ENCODE measurements around the gene PITPNC1. TPM values are rescaled to one million over a fixed set of nuclear protein-coding genes. Genes with fewer than 3 reads are reported as not detected.

PITPNC1 gene
- total RNA-seq, 1 donor from 2014 or later, result 21.5 TPM

DNA sequence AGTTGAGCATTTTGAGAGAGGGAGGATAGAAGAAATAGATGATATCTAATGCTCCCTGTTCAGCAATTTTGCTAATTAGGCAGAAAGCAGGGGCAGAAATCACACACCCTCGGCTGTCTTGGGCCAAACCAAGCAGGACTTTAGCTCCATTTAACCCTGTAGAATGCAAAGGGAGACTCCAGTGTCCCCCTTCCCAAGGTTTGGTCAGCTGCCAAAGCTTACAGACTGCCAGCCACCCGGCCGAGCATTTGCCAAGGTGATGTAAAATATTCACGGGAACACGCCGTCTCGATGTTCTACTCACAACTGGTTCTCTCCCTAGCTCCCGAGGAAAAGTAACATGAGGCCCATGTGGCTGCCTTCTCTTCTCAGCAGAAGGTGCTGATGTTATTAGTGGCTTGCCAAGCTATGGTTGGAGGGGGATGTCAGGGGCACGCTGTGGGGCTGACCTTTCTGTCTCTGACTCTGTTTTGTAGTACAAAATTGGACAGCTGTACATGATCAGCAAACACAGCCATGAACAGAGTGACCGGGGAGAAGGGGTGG lies 155.3 kb downstream of the PITPNC1 start:
- Mint-ChIP-seq H3K9me3 (peaks cover 8% of the 10 kb centered on the region), H3K4me1 (peaks cover 44% of the 10 kb centered on the region), H3K36me3 (ENCODE audit: low read depth) (peaks cover 14% of the 10 kb centered on the region), H3K27me3 (ENCODE audit: low read depth) (no peaks in the 10 kb centered on the region), H3K4me3 (no peak overlapping the region), H3K27ac (ENCODE audit: unreplicated experiment) (no peak overlapping the region)
- DNase-seq (ENCODE audit: low read depth, low spot score), result no peak
- TF ChIP-seq, protein P1, sequence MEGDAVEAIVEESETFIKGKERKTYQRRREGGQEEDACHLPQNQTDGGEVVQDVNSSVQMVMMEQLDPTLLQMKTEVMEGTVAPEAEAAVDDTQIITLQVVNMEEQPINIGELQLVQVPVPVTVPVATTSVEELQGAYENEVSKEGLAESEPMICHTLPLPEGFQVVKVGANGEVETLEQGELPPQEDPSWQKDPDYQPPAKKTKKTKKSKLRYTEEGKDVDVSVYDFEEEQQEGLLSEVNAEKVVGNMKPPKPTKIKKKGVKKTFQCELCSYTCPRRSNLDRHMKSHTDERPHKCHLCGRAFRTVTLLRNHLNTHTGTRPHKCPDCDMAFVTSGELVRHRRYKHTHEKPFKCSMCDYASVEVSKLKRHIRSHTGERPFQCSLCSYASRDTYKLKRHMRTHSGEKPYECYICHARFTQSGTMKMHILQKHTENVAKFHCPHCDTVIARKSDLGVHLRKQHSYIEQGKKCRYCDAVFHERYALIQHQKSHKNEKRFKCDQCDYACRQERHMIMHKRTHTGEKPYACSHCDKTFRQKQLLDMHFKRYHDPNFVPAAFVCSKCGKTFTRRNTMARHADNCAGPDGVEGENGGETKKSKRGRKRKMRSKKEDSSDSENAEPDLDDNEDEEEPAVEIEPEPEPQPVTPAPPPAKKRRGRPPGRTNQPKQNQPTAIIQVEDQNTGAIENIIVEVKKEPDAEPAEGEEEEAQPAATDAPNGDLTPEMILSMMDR (conservative IDR thresholded peaks at IDR 0.05), result no peak

DNA sequence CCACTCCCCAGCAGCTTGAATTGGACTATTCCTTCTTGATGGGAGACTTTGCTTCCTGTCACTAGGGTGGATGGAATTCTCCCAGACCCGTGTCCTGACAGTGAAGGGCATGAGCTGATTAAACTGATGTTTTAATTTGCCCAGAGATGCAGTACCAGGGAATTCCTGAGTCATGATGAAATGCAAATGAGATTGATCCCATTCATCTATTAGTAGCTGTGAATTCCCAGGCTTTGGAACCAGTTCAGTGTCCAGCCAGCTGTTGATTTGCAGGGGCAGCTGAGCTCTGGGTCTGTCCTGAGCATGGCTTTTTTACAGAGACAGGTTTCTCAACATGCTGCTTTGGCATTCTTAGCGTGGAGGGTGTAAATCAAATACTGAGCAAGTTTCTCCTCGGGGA lies 157.9 kb downstream of the PITPNC1 start:
- Mint-ChIP-seq H3K27ac (ENCODE audit: unreplicated experiment) (no peak overlapping the region), H3K27me3 (ENCODE audit: low read depth) (no peaks in the 10 kb centered on the region), H3K4me1 (peaks cover 30% of the 10 kb centered on the region), H3K36me3 (ENCODE audit: low read depth) (peaks cover 14% of the 10 kb centered on the region), H3K4me3 (no peak overlapping the region), H3K9me3 (peaks cover 8% of the 10 kb centered on the region)
- no peak for DNase-seq (ENCODE audit: low read depth, low spot score)
- TF ChIP-seq, protein P1 (conservative IDR thresholded peaks at IDR 0.05), result no peak

DNA sequence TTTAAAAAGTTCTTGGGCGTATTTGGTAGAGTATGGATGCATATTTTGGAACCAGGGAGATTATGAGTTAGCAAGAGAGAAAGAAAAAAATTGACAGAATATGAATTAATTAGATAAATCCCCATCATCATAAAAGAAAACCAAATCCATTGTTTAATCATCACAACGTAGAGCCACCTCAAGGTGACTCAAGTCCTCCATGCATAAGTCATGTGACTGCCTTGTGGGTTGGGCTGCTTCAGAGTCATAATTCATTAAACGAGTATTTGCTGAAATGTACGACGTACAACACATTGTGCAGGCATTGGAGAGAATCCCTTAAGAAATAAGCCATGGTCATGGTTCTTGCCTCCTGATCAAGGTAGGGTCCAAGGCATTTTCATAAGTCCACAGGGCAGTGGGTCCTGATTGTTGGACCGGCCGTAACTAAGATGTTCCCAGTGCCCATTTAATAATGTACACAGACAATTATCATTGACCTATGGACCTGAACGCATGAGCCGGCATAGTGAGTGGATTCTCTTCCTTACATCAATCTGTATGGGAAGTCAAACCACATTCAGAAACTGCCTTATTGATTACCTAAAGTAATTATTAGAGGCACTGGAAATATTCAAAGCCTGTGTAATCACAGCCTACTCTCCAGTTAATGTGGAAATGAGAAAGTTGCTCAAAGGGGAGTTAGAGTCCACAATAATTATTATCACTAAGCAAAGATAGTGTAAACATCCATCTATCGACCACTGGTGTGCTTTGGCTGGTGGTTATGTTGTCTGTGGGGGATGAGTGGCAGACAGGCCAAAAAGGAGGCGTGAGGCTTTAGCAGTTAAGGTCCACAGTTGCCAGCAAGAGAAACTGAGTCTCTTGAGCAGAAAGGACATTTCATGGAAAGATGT lies 165.4 kb downstream of the PITPNC1 start:
- Mint-ChIP-seq H3K27me3 (ENCODE audit: low read depth) (no peaks in the 10 kb centered on the region), H3K9me3 (no peaks in the 10 kb centered on the region), H3K4me1 (no peaks in the 10 kb centered on the region), H3K36me3 (ENCODE audit: low read depth) (no peaks in the 10 kb centered on the region), H3K4me3 (no peak overlapping the region), H3K27ac (ENCODE audit: unreplicated experiment) (no peak overlapping the region)
- no peak for DNase-seq (ENCODE audit: low read depth, low spot score)
- TF ChIP-seq, protein P1 (conservative IDR thresholded peaks at IDR 0.05), result no peak

DNA sequence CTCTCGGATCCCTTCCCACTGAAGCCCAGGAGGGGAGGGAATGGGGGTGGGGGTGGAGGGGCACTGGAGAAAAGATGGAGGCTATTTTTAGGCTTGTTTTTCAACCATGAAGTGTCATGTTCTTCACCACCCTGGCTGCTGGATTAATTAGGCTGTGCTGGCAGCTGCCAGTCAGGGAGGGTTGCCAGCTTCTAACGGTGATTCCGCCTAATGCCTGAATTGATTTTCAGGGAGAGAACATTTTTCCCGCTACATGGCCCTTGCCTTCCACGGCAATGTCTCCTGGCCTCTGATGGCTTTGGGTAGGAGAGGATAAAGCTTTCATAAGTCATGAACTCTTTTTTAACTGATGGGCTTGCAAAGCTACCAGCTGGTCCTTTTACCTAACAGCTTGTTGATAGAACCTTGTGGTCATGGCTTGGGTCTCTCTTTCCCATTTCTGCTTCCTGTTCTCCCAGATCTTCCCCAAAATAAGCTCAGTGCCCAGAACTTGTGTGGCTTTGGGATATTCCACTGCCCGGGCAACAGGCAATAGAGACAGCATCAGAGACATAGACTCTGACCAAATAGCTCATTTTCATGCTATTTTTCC lies 167.4 kb downstream of the PITPNC1 start:
- no peak overlapping the region for H3K27ac Mint-ChIP-seq (ENCODE audit: unreplicated experiment)
- no peaks in the 10 kb centered on the region for H3K9me3 Mint-ChIP-seq
- H3K36me3 Mint-ChIP-seq (ENCODE audit: low read depth), result no peaks in the 10 kb centered on the region
- TF ChIP-seq, protein P1 (conservative IDR thresholded peaks at IDR 0.05), result no peak
- no peak overlapping the region for H3K4me3 Mint-ChIP-seq
- no peaks in the 10 kb centered on the region for H3K4me1 Mint-ChIP-seq
- H3K27me3 Mint-ChIP-seq (ENCODE audit: low read depth), result no peaks in the 10 kb centered on the region
- DNase-seq (ENCODE audit: low read depth, low spot score), result no peak

DNA sequence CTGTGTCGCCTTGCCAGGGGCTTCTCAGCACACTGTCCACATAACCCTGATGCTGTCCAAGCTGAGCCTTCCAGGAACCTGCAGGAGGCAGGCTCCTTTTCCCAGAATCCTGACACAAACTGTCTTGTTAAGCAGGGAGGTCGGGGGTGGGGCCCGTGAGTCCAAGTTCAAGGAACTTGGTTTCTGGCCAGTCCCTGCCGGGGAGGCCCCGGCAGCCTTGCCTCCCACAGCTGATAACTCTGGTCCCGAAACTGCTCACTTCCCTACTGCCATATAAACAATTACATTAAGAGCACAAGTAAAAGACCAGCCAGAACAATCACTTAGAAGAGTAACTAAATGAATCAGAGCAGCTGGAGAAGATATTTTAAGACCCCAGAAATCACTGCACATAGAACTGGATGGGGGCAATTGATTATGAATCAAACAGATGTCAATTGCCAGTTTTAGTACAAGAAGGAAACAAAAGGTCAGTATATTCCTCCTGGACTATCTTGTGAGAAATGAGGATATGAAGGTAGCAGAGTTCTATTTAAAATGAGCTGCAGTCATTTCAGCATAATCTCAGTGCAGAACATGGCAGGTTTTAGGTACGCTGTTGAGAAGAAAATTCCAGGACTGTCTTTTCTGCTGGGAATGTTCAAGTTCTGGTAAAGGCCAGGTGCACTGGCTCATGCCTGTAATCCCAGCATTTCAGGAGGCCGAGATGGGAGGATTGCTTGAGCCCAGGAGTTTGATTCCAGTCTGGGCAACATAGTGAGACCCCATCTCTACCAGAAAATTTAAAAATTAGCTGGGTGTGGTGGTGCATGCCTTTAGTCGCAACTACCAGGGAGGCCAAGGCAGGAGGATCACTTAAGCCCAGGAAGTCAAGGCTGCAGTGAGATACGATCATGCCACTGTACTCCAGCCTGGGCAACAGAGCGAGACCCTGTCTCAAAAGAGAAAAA lies 169.8 kb downstream of the PITPNC1 start:
- no peaks in the 10 kb centered on the region for H3K9me3 Mint-ChIP-seq
- H3K4me1 Mint-ChIP-seq, result no peaks in the 10 kb centered on the region
- TF ChIP-seq, protein P1 (conservative IDR thresholded peaks at IDR 0.05), result no peak
- H3K27me3 Mint-ChIP-seq (ENCODE audit: low read depth), result no peaks in the 10 kb centered on the region
- DNase-seq (ENCODE audit: low read depth, low spot score), result no peak
- no peak overlapping the region for H3K4me3 Mint-ChIP-seq
- no peaks in the 10 kb centered on the region for H3K36me3 Mint-ChIP-seq (ENCODE audit: low read depth)
- H3K27ac Mint-ChIP-seq (ENCODE audit: unreplicated experiment), result no peak overlapping the region

Data from neural crest cell (in vitro differentiated cells).